Adrenal gland (tissue), 12 donors: ENCODE measurements around the gene LRATD1. TPM values are rescaled to one million over a fixed set of nuclear protein-coding genes. Genes with fewer than 3 reads are reported as not detected.
A peak's percentile ranks its signal among the peaks of the same experiment; 100 is the strongest.

Experiments
- DNase-seq, 7 donors: peaks; one replicate each; pipeline ENCODE4 v3.0.0-alpha.2; 2019 to 2020
- H3K27ac ChIP-seq, 5 donors: fragments of 200-600 bp; sonication (generic) in 4 of 5; 1 replicate in 3 of 5; 2 replicates in 2 of 5; pipeline versions ENCODE4 v1.5.1 to v1.8.0; 2016 to 2020; ENCODE audit warnings: mild to moderate bottlenecking in 1 of 5
- H3K27me3 ChIP-seq: fragments of 200-600 bp; 2 replicates; pipeline ENCODE4 v1.8.0; 2021
- H3K36me3 ChIP-seq, 2 donors: fragments of 200-600 bp; replicated peaks in 1 of 2; 1 replicate in 1 of 2; 2 replicates in 1 of 2; pipeline versions ENCODE4 v1.5.1 to v1.8.0; 2018 to 2022
- H3K4me1 ChIP-seq, 2 donors: fragments of 200-600 bp; replicated peaks in 1 of 2; 1 replicate in 1 of 2; 2 replicates in 1 of 2; pipeline versions ENCODE4 v1.5.1 to v1.8.0; 2018 to 2021
- H3K4me3 ChIP-seq, 4 donors: fragments of 200-600 bp; sonication (generic) in 3 of 4; one replicate each; pipeline ENCODE4 v1.5.1; 2016 to 2018
- H3K9me3 ChIP-seq, 3 donors: fragments of 200-600 bp; sonication (generic) in 1 of 3; replicated peaks in 1 of 3; 1 replicate in 2 of 3; 2 replicates in 1 of 3; pipeline versions ENCODE4 v1.5.1 to v1.8.0; 2016 to 2021
- CTCF ChIP-seq, 6 experiments: fragments of 450-650 bp in 4 of 6; fragments of 200-600 bp in 2 of 6; sonication (generic) in 1 of 6; IDR thresholded peaks; 1 replicate in 5 of 6; 2 replicates in 1 of 6; pipeline versions ENCODE4 v1.5.1 to v1.8.0; 2016 to 2021; ENCODE audit warnings: antibody characterized with exemption in 6 of 6, mild to moderate bottlenecking in 2 of 6, moderate library complexity in 1 of 6
- POLR2A ChIP-seq, 2 donors: fragments of 450-650 bp; IDR thresholded peaks; one replicate each; pipeline ENCODE4 v1.6.1; 2017; ENCODE audit warnings: antibody characterized with exemption in 2 of 2, mild to moderate bottlenecking in 2 of 2, moderate library complexity in 1 of 2
- WGBS, 4 donors: extraction: QIAGEN DNeasy Blood & Tissue Kit in 2 of 4; methylation state at CpG; one replicate each; pipeline versions ENCODE4 v1.1.5 to v1.1.7; 2013 to 2017; 5-methylcytosine and 5-hydroxymethylcytosine counted together
- intact Hi-C, 2 donors: fragments of 100-400 bp; cut with DNase I; formaldehyde crosslinking; loops; one replicate each; pipeline versions ENCODE4 v1.14.1 to v1.15.0; 2022 to 2023
- polyA plus RNA-seq, 3 donors: library from polyadenylated mRNA; stranded (reverse); fragments of 200-250 nt in 2 of 3; fragments of 350-450 nt in 1 of 3; fragmentation: Illumina TruSeq in 1 of 3; extraction: RNeasy Lipid Tissue Mini Kit (QIAGEN cat#74804) in 1 of 3; gene quantifications; one replicate each; pipeline ENCODE4 v1.2.3, GENCODE V29; 2013 to 2014
- total RNA-seq, 9 donors: library from RNA; depleted of rRNA in 4 of 9; stranded (reverse); fragments of >200 nt in 4 of 9; fragments of 120-200 nt in 1 of 9; fragmentation: NEBNext Ultra II Directional in 1 of 9; extraction: Animal tissue kit (Norgen Biotek cat#: 25700) in 1 of 9; gene quantifications; one replicate each; pipeline versions ENCODE4 v1.1.0 to v1.2.4, GENCODE V29; 2013 to 2023
- donor health status: healthy with polysubstance abuse.
- donor health status: Bipolar disorder and iron deficiency.
- donor health status: DM: yes; HTN: yes; CAD: no.
- donor health status: DM: no; HTN: no; CAD: no.
- donor health status: DM: no; HTN: no; CAD: no.
- donor health status: DM: yes; HTN: yes; CAD: no.

Gene LRATD1
- total and polyA plus RNA-seq, 12 donors: 1.2 to 5.0 (median 2.5) TPM

GRCh38 chr2:14678761-14679160, 46.2 kb downstream of the LRATD1 start:
- 50 to 69% (median 55%) methylated on average over 1 of the region's 1 CpG for WGBS, 4 donors
- Histone ChIP-seq H3K36me3 (no peaks in the 10 kb centered on the region), H3K9me3 (no peaks in the 10 kb centered on the region), H3K4me3 (no peak overlapping the region), H3K4me1 (peaks cover 0 to 16% of the 10 kb centered on the region in 2 donors), H3K27me3 (no peaks in the 10 kb centered on the region), H3K27ac (no peak overlapping the region)
- TF ChIP-seq POLR2A (IDR thresholded peaks at IDR 0.05) (no peak), CTCF (IDR thresholded peaks at IDR 0.05) (no peak)
- intact Hi-C loops: no loop called here
- peak in 2 of 7 donors; percentile 9 to 11 for DNase-seq

- Histone ChIP-seq H3K4me3 (no peak overlapping the region), H3K4me1 (peaks cover 0 to 14% of the 10 kb centered on the region in 2 donors), H3K27me3 (no peaks in the 10 kb centered on the region), H3K27ac (no peak overlapping the region), H3K9me3 (no peaks in the 10 kb centered on the region), H3K36me3 (no peaks in the 10 kb centered on the region)
- TF ChIP-seq POLR2A (IDR thresholded peaks at IDR 0.05): no peak
- no peak for TF ChIP-seq CTCF (IDR thresholded peaks at IDR 0.05)
- 73 to 85% (median 77%) methylated on average over 3 of the region's 3 CpGs for WGBS, 4 donors
- intact Hi-C loops: no loop called here
- no peak for DNase-seq
These were observed 49.1 kb downstream of the LRATD1 start for GRCh38 chr2:14681608-14682007.
